Ramos (cell line): ENCODE data around the gene TCHH.
"Not testable (repeated sequence)": the region's sequence is repeated elsewhere in the genome, so short reads cannot be mapped to it uniquely, and the experiment has no call there.

Source experiments
- in situ Hi-C: fragments of 300-500 bp; cut with MboI; formaldehyde crosslinking; loops from one replicate; pipeline ENCODE4 v1.14.3; 2022; ENCODE audit warnings: low sequenced_read_pairs; ENCODE audit not compliant: unreplicated experiment

The TCHH gene

DNA sequence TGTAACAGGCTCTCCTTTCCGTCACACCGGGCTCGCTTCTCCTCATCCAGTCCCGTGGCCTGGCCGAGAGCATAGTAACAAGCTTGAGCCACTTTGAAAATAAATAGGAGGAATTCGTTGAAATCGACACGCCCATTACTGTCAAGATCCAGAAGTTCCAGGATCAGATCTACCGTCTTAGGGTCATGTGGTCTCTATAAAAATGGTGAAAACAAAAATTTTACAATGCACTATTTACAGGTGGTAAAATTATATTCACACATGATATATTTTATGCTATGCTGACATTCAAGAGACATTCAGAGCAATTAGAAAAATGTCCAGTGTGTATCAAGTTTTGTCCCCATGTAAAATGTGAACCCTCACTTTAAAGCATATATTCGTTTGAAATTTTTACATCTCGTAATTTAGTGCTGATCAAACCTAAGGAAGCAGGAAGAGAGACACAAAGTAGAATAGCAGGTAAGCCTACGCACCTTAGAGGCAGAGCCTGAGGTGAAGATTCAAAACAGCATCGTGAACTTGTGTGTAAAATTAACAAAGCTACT is 2.3 kb downstream of the TCHH start:
- in situ Hi-C loops: no loop called here

DNA sequence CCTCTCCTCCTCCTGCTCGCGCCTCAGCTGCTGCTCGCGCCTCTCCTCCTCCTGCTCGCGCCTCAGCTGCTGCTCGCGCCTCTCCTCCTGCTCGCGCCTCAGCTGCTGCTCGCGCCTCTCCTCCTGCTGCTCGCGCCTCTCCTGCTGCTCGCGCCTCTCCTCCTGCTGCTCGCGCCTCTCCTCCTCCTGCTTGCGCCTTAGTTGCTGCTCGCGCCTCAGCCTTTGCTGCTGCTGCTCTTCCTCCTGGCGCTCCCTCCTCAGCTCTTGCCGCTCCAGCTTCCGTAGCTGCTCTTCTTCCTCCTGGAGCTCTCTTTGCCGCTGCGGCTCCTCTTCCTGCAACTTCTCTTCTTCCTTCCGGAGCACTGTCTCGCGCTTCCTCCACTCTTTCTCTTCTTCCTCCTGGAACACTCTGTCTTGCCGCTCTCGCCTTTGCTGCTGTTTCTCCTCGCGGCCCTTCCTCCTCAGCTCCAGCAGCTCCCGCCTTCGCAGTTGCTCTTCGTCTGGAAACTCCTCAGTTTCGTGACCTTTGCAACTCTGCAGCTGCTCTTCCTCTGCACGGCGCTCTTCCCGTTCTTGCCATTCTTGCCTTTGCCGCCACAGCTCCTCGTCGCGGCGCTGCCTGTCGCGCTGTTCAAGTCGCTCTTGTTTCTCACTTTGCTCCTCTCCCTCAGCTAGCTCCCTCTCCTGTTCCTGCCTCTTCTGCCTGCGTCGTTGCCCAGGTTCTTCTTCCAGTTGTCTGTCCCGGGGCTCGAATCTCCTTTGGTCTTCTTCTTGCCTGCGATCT is 3.0 kb downstream of the TCHH start:
- in situ Hi-C loops: no loop called here

DNA sequence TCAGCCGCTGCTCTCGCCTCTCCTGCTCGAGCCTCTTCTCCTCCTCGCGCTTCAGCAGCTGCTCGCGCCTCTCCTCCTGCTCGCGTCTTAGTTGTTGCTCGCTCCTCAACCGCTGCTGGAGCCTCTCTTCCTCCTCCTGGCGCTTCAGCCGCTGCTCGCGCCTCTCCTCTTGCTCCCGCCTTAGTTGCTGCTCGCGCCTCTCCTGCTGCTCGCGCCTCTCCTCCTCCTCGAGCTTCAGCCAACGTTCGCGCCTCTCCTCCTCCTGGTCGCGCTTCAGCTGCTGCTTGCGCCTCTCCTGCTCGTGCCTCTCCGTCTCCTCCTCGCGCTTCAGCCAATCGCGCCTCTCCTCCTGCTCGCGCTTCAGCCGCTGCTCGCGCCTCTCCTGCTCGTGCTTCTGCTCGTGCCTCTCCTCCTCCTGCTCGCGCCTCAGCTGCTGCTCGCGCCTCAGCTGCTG is 3.7 kb downstream of the TCHH start:
- in situ Hi-C loops: no loop called here

DNA sequence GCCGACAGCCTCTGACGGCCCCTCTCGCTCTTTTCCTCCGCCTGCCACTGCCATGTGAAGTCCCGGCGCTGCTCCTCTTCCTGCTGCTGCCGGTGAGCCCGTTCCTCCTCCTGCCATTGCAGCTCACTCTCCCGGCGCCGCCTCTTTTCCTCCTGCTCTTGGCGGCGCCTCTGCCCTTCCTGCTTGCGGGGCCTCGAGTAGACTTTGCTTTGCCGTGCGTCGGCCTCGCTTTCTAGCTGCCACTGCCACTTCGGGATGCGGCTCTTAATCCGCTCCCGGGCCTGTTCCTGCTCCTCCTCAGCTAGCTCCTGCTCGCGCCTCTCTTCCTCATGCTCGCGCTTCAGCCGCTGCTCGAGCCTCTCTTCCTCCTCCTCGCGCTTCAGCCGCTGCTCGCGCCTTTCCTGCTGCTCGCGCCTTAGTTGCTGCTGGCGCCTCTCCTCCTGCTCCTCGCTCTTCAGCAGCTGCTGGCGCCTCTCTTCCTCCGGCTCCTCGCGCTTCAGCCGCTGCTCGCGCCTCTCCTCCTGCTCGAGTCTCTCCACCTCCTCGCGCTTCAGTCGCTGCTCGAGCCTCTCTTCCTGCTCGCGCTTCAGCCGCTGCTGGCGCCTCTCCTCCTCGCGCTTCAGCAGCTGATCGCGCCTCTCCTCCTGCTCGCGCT is 4.3 kb downstream of the TCHH start:
- in situ Hi-C loops: no loop called here

DNA sequence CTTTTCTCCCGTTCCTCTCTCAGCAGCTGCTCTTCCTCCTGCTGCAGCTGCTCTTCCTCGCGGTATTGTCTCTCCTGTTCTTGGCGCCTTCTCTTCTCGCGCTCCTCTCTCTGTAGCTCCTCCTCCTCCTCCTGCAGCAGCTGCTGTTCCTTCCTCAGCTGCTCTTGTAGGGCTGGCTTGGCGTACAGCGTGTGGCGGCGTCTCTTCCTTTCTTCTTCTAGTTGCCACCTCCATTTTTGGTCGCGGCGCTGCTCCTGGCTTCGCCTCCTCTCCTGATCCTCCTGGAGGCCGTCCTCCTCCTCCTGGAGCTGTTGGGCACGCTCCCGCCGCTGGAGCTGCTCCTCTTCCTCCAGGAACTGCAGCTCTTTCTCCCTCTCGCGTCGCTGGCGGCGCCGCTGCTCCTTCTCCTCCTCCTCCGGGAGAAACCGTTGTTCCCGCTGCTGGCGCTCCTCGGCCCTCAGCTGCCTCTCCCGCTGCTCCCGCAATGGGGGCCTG is 4.8 kb downstream of the TCHH start:
- in situ Hi-C loops: no loop called here

DNA sequence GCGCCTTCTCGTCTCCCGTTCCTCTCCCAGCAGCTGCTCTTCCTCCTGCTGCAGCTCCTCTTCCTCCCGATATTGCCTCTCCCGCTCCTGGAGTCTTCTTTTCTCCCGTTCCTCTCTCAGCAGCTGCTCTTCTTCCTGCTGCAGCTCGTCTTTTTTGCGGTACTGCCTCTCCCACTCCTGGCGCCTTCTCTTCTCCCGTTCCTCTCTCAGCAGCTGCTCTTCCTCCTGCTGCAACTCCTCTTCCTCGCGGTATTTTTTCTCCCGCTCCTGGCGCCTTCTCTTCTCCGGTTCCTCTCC is 5.3 kb downstream of the TCHH start:
- in situ Hi-C loops: no loop called here

DNA sequence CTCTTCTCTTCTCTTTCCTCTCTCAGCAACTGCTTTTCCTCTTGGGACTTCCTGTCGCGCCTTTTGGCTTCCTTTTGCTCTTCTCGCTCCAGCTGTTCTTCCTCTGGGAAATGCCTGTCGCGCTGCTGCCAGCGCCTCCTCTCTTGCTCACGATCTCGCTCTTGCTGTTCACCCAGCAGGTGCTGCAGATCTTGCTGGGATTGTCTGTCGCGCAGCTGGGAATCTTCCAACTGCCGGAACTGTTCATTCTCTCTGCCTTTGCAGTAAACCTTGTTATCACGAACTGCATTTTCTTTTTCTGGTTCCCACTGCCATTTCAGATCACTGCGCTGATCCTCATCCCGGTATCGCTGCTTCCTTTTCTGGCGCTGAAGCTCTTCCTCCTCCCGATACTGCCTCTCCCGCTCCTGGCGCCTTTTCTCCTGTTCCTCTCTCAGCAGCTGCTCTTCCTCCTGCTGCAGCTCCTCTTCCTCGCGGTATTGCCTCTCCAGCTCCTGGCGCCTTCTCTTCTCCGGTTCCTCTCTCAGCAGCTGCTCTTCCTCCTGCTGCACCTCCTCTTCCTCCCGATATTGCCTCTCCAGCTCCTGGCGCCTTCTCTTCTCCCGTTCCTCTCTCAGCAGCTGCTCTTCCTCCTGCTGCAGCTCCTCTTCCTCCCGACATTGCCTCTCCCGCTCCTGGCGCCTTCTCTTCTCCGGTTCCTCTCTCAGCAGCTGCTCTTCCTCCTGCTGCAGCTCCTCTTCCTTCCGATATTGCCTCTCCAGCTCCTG is 5.8 kb downstream of the TCHH start:
- in situ Hi-C loops: no loop called here

DNA sequence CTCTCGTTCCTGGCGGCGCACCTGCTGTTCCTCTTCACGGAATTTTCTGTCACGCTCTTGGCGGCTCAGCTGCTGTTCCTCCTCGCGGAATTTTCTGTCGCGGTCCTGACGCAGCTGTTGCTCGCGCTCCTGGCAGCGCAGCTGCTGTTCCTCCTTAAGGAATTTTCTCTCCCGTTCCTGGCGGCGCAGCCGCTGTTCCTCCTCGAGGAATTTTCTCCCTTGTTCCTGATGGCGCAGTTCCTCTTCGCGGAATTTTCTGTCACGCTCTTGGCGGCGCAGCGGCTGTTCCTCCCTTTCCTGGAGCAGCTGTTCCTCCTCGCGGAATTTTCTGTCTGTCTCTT is 6.4 kb downstream of the TCHH start:
- in situ Hi-C loops: no loop called here

DNA sequence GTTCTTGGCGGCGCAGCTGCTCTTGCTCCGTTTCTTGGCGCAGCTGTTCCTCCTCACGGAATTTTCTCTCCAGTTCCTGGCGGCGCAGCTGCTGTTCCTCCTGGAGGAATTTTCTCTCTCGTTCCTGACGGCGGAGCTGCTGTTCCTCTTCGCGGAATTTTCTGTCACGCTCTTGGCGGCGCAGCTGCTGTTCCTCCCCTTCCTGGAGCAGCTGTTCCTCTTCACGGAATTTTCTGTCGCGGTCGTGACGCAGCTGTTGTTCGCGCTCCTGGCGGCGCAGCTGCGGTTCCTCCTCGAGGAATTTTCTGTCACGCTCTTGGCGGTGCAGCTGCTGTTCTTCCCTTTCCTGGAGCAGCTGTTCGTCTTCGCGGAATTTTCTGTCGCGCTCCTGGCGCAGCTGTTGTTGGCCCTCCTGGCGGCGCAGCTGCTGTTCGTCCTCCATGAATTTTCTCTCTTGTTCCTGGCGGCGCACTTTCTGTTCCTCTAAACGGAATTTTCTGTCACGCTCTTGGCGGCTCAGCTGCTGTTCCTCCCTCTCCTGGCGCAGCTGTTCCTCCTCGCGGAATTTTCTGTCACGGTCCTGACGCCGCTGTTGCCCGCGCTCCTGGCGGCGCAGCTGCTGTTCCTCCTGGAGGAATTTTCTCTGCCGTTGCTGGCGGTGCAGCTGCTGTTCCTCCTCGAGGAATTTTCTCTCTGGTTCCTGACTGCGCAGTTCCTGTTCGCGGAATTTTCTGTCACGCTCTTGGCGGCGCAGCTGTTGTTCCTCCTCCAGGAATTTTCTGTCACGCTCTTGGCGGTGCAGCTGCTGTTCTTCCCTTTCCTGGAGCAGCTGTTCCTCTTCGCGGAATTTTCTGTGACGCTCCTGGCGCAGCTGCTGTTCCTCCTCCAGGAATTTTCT is 7.0 kb downstream of the TCHH start:
- in situ Hi-C loops: no loop called here

DNA sequence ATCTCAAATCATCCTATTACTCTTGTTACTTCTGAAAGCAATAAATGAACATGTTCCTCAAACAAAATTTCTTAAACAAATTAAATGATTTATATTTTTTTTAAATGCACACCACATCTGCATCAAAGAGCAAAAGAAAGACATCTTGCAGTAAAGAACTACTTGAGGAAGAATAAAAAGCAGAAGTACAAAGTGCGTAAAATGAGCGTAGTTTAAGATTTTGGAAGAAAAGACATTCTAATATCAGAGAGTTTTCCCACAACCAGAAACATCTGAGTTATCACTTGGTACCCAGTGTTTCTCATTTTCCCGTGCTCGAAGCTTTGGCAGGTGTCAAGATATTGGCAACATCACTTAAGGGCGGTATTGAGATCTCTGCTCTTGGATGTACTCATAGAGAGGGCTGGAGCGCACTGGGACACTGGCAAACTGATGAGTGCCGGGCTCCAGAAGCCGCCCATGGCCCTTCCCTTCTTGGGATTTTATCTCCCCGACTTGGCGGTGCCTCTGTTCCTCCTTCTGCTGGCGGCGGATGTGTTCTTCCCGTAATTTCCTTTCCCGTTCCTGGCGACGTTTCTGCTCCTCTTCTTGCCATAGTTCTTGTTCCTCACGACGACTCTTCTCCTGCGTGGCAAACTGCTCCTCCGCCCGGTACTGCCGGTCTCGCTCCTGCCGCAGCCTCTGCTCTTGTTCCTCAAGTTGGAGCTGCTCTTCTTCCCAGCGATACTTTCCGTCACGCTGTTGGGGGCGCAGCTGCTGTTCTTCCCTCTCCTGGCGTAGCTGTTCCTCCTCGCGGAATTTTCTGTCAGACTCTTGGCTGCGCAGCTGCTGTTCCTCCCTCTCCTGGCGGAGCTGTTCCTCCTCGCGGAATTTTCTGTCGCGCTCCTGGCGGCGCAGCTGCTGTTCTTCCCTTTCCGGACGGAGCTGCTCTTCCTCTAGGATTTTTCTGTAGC is 7.9 kb downstream of the TCHH start:
- in situ Hi-C loops: no loop called here

DNA sequence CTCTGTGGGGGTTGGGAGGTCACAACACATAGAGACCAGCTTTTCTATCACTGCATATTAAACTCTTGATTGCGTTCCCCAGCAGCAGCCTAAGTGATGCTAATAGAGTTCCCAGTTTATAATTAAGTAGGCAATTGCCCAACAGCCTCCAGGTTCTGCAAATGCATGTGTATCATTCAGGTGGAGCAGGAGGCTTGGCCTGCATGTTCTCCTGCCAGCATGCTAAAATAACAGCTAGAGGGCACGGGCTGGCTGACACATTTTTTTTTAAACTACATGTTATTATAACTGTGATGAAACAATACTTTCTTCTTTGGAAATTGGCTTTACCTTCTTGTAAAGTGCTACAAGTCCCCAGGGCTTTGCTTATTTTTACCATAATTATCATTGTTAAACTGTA is 10.4 kb downstream of the TCHH start:
- in situ Hi-C loops: no loop called here

DNA sequence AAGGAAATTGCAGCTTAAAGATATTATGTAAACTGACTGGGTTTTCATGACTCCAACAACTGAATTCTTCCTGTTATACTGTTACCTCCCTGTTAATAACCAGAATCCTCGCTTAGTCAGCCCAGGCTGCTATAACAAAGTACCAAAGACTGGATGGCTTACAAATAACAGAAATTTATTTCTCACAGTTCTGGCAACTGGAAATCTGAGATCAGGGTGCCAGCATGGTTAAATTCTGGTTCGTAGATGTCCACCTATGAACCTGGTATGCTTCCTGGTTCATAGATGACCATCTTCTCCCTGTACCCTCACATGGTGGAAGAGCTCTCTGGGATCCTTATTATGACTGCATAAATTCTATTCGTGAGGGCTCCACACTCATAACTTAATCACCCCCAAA is 18.3 kb downstream of the TCHH start:
- in situ Hi-C loops: no loop called here

DNA sequence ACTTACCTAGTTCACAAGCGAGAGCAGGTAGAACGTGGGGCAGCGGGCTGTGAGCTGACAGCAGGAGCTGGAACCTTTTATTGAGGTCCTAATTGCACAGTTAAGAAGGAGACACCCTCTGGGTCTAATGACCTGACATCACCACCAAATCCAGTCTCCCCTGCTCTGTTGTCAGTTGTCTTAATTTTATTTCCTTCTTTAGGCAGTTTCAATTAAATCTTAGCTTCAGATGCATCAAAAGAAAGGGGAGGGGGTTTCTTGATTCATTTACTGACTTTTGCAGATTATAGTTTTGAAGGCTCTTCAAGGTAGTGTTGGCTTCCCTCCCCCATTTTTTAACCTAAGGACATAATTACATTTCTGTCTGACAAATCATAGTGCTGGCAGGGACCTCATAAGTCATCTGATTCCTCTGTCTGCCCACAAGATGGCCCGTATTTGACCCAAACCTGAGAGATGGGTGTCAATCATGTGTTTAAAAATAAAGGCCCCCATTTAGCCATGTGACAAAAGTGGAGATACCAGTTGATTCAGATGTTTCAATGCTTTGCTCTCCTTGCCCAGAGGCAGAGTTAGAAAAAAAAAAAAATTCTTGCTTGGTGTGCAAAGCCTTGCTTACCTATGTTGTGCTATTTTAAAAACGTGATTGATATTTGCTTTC is 26.1 kb downstream of the TCHH start, which contains the start of gene TCHHL1:
TCHHL1 (minus strand) TSS at position 51 of the 661 bp plus-strand sequence. CDS start 921 bp downstream, outside the sequence.
- in situ Hi-C loops: no loop called here

DNA sequence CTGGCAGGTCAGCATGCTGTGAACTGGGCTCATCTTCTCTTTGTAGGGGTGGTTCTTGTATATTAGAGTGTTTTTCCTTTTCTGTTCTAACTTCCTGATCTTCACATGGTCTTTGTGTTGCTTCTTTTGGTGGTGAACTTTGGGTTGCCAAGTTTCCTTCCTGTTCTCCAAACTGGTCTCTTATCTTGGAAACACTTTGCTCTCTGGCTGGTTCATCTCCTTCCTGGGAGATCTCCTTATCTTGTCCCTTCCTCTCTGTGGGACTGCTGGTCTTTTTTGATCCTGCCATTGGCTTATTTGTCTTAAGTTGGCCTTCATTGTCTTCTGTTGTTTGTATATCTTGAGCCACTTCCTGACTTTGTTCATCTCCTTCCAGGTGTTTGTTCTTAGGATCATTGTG is 28.5 kb downstream of the TCHH start:
- in situ Hi-C loops: no loop called here

DNA sequence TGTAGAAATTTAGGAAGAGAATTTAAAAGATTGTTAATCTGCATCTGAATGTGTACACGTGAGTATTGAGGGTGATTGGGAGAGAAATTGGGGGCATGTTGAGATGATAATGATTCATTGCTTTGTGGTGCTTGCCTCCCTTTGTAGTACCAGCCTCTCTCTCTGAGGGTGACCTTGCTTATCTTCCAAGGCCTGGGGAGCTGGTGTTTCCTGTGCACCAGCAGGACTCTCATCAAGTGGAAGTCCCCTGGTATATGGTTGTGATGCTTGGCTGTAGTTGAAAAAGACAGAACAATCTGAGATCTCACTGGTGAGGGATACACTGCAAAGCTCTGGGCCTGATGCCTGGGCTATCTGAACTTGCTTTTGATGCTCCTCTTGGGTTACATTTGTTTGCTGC is 30.4 kb downstream of the TCHH start:
- in situ Hi-C loops: no loop called here

DNA sequence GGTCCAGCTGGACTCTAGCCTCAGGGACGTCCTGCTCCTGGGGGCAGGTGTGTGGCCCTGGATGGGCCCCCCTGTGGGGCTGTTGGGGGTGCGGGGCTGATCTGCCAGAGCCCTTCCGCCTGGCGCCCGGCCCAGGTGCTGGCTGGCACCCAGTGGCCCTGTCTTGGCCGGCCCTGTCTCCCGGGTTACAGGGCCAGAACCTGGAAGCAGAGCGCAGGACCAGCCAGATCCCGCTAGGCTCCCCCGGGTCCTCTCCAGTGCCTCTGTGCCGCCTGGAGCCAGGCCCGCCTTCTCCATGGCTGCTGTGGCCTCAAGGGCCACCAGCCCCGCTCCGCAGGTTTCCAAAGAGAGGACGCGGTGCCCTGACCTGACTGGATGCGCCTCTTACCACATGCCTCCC is 34.2 kb downstream of the TCHH start:
- in situ Hi-C loops: not testable (repeated sequence)

DNA sequence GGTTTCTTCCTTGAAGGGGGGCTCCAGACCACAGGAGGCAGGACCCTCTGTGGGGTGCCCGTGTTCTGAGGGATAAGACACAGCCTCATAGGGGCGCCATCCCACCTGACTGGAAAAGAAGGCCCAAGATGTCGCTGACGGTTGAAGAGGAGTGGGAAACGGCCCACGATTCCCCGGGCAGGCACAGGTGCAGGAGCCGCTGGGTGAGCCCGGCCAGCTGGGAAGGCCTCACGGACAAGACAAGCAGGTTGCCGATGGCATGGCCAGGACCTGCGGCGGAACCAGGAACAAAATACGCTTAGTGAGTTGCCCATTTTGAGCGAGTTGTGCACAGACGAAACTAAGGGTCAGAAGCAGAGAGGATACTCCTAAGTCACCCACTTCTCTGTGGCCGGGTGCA is 34.8 kb downstream of the TCHH start:
- in situ Hi-C loops: not testable (repeated sequence)

DNA sequence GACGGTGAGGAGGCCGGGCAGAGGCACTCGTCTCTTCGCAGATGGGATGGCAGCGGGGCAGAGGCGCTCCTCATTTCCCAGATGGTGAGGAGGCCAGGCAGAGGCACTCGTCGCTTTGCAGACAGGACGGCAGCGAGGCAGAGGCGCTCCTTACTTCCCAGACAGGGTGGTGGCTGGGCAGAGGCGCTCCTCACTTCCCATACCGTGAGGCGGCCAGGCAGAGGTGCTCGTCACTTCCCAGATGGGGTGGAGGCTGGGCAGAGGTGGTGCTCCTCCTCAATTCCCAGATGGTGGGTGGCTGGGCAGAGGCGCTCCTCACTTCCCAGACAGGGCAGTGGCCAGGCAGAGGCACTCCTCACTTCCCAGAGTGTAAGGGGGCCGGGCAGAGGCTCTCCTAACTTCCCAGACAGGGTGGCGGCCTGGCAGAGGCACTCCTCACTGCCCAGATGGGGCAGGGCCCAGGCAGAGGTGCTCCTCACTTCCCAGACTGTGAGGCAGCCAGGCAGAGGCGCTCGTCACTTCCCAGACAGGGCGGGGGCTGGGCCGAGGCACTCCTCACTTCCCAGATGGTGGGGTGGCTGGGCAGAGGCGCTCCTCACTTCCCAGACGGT is 36.3 kb downstream of the TCHH start:
- in situ Hi-C loops: no loop called here
